NOMO-1 treated with dmso at 0.1 percent for 144 hours (cell line): ENCODE measurements around the gene MYO9A.
"Not testable (repeated sequence)": the region's sequence is repeated elsewhere in the genome, so short reads cannot be mapped to it uniquely, and the experiment has no call there.

ENCODE experiments used
- DNase-seq: peaks from one replicate; lab custom pipeline; 2025; ENCODE audit not compliant: unreplicated experiment; lab: John Stamatoyannopoulos, UW

The MYO9A gene

GRCh38 chr15:72042865-72043264 lies 75.1 kb downstream of the MYO9A start:
- DNase-seq = no peak

- no peak for DNase-seq
These were observed 75.9 kb downstream of the MYO9A start for GRCh38 chr15:72042054-72042453.

- DNase-seq = no peak
These were observed 80.6 kb downstream of the MYO9A start for GRCh38 chr15:72037321-72037720.

GRCh38 chr15:72034859-72035650 lies 82.9 kb downstream of the MYO9A start:
- no peak for DNase-seq

GRCh38 chr15:72034351-72034750 lies 83.6 kb downstream of the MYO9A start:
- DNase-seq = no peak

- DNase-seq = no peak
These were observed 84.2 kb downstream of the MYO9A start for GRCh38 chr15:72033711-72034110.

GRCh38 chr15:72033285-72033684 lies 84.7 kb downstream of the MYO9A start:
- no peak for DNase-seq

GRCh38 chr15:72021604-72022003 lies 96.3 kb downstream of the MYO9A start:
- DNase-seq = no peak

GRCh38 chr15:72020799-72021198 lies 97.2 kb downstream of the MYO9A start:
- no peak for DNase-seq

- DNase-seq = not testable (repeated sequence)
These were observed 103.4 kb downstream of the MYO9A start for GRCh38 chr15:72014555-72014954.

- DNase-seq = no peak
These were observed 104.2 kb downstream of the MYO9A start for GRCh38 chr15:72013703-72014102.

GRCh38 chr15:72011302-72011942 lies 106.5 kb downstream of the MYO9A start:
- DNase-seq = no peak

GRCh38 chr15:72009222-72009621 lies 108.7 kb downstream of the MYO9A start:
- DNase-seq = no peak

GRCh38 chr15:72006382-72006781 lies 111.6 kb downstream of the MYO9A start:
- DNase-seq = no peak

GRCh38 chr15:72005483-72005882 lies 112.5 kb downstream of the MYO9A start:
- no peak for DNase-seq

GRCh38 chr15:71999807-72000206 lies 118.1 kb downstream of the MYO9A start:
- no peak for DNase-seq

- DNase-seq = not testable (repeated sequence)
These were observed 119.2 kb downstream of the MYO9A start for GRCh38 chr15:71998717-71999116.

GRCh38 chr15:71997691-71998090 lies 120.3 kb downstream of the MYO9A start:
- no peak for DNase-seq

GRCh38 chr15:71975816-71976150 lies 142.2 kb downstream of the MYO9A start:
- DNase-seq = no peak

- DNase-seq = no peak
These were observed 143.7 kb downstream of the MYO9A start for GRCh38 chr15:71974211-71974610.

GRCh38 chr15:71973366-71973765 lies 144.6 kb downstream of the MYO9A start:
- no peak for DNase-seq

- DNase-seq = no peak
These were observed 146.0 kb downstream of the MYO9A start for GRCh38 chr15:71971905-71972304.

GRCh38 chr15:71970435-71970834 lies 147.5 kb downstream of the MYO9A start:
- DNase-seq = no peak
